Fibroblast of lung (primary cell): ENCODE results near the gene CFHR1.

Experiments
- EZH2 ChIP-seq: IDR thresholded peaks from 2 replicates; pipeline ENCODE4 v1.5.1; 2012; ENCODE audit warnings: low read length, control low read depth, mild to moderate bottlenecking; ENCODE audit errors: missing control alignments
- TF ChIP-seq, protein P1 (sequence below), 2 donors: IDR thresholded peaks in 1 of 2; conservative IDR thresholded peaks in 1 of 2; 1 replicate in 1 of 2; 2 replicates in 1 of 2; pipeline ENCODE4 v1.5.1; 2011 to 2012; ENCODE audit warnings: low read length in 2 of 2, control low read depth in 1 of 2, inconsistent platforms in 1 of 2, low read depth in 1 of 2, mild to moderate bottlenecking in 1 of 2

DNA sequence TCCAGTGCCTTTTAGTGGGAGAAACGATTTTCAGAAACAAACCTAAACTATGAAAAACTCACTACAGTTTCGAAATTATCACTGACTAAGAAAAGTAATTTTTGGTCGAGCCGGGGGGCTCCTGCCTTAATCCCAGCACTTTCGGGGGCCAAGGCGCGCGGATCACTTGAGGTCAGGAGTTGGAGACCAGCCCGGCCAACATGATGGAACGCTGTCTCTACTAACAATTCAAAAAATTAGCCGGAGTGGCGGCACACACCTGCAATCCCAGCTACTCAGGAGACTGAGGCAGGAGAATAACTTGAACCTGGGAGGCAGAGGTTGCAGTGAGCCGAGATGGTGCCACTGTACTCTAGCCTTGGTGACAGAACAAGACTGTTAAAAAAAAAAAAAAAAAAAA, 41.9 kb upstream of the CFHR1 start:
- TF ChIP-seq, protein P1, sequence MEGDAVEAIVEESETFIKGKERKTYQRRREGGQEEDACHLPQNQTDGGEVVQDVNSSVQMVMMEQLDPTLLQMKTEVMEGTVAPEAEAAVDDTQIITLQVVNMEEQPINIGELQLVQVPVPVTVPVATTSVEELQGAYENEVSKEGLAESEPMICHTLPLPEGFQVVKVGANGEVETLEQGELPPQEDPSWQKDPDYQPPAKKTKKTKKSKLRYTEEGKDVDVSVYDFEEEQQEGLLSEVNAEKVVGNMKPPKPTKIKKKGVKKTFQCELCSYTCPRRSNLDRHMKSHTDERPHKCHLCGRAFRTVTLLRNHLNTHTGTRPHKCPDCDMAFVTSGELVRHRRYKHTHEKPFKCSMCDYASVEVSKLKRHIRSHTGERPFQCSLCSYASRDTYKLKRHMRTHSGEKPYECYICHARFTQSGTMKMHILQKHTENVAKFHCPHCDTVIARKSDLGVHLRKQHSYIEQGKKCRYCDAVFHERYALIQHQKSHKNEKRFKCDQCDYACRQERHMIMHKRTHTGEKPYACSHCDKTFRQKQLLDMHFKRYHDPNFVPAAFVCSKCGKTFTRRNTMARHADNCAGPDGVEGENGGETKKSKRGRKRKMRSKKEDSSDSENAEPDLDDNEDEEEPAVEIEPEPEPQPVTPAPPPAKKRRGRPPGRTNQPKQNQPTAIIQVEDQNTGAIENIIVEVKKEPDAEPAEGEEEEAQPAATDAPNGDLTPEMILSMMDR (conservative IDR thresholded peaks at IDR 0.05 in 1 of 2, IDR thresholded peaks at IDR 0.05 in 1 of 2; ENCODE audit: low read depth in 1 of 2, low read length in 2 of 2) = no peak
- TF ChIP-seq EZH2 = no peak
